NT2/D1 (cell line): ENCODE data around the gene SLC25A33.

Source experiments
- DNase-seq: peaks from one replicate; pipeline ENCODE4 v3.0.0-alpha.2; 2011; ENCODE audit warnings: low read depth, low spot score
- H3K27me3 ChIP-seq: 2 replicates; pipeline ENCODE4 v1.6.0; 2011; ENCODE audit warnings: mild to moderate bottlenecking; ENCODE audit not compliant: insufficient read length, insufficient read depth
- H3K36me3 ChIP-seq: 2 replicates; pipeline ENCODE4 v1.6.1; 2011; ENCODE audit warnings: mild to moderate bottlenecking, low read length, mixed read lengths; ENCODE audit not compliant: insufficient read depth, insufficient read length
- H3K4me1 ChIP-seq: 2 replicates; pipeline ENCODE4 v1.5.1; 2011; ENCODE audit not compliant: insufficient read depth, insufficient read length
- H3K4me3 ChIP-seq: 2 replicates; pipeline ENCODE4 v1.5.1; 2011; ENCODE audit warnings: low read depth; ENCODE audit not compliant: insufficient read length
- H3K9ac ChIP-seq: 2 replicates; pipeline ENCODE4 v1.6.0; 2011; ENCODE audit warnings: low read depth; ENCODE audit not compliant: insufficient read length
- H3K9me3 ChIP-seq: 2 replicates; pipeline ENCODE4 v1.5.1; 2011; ENCODE audit warnings: mild to moderate bottlenecking, low read length; ENCODE audit not compliant: insufficient read depth
- SUZ12 ChIP-seq: IDR thresholded peaks from 2 replicates; pipeline ENCODE4 v1.6.1; 2011; ENCODE audit not compliant: insufficient read length, insufficient read depth; ENCODE audit errors: extremely low read depth
- YY1 ChIP-seq: IDR thresholded peaks from 2 replicates; pipeline ENCODE4 v1.6.1; 2011; ENCODE audit not compliant: insufficient read length, insufficient read depth
- ZNF274 ChIP-seq: IDR thresholded peaks from 2 replicates; pipeline ENCODE4 v1.6.1; 2011; ENCODE audit warnings: mild to moderate bottlenecking, low read depth, low read length

The SLC25A33 gene

DNA sequence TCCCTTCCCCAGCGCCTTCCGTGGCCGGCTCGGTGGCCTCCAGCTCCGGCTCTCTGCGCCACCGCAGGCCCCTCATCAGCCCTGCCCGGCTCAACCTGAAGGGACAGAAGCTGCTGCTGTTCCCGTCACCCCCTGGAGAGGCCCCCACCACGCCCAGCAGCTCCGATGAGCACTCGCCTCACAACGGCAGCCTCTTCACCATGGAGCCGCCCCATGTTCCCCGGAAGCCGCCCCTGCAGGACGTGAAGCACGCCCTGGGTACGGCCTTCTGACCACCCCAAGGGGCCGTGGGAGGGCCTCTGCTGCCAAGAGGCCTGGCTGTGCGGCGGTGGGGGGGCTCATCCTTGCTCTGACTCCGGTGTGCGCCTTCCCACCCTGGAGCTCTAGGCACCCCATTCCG is 71.3 kb downstream of the SLC25A33 start:
- TF ChIP-seq YY1 (no peak), ZNF274 (no peak), SUZ12 (no peak)
- DNase-seq: no peak
- Histone ChIP-seq H3K36me3 (peaks cover 60% of the 10 kb centered on the region), H3K4me3 (no peak overlapping the region), H3K9me3 (no peaks in the 10 kb centered on the region), H3K4me1 (peaks cover 3% of the 10 kb centered on the region), H3K9ac (no peak overlapping the region), H3K27me3 (no peaks in the 10 kb centered on the region)

DNA sequence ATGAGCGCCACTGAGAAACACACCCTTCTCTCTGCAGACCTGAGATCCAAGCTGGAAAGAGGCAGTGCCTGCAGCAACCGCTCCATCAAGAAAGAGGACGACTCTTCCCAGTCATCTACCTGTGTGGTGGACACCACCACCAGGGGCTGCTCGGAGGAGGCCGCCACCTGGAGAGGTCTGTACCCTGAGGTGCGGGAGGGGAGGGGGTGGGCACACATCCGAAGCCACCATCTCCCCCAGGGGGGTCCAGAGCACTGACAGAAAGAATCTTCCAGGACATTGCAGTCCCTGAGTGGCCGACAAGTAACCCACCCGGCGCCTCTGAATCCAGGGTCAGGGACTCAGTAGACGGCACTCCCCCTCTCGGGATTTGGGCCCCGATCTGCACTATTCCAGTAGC is 72.5 kb downstream of the SLC25A33 start:
- peaks cover 56% of the 10 kb centered on the region for H3K36me3 ChIP-seq
- no peak overlapping the region for H3K9ac ChIP-seq
- H3K9me3 ChIP-seq: no peaks in the 10 kb centered on the region
- DNase-seq: no peak
- TF ChIP-seq SUZ12 (no peak), ZNF274 (no peak), YY1 (no peak)
- no peak overlapping the region for H3K4me3 ChIP-seq
- no peaks in the 10 kb centered on the region for H3K27me3 ChIP-seq
- peaks cover 3% of the 10 kb centered on the region for H3K4me1 ChIP-seq

DNA sequence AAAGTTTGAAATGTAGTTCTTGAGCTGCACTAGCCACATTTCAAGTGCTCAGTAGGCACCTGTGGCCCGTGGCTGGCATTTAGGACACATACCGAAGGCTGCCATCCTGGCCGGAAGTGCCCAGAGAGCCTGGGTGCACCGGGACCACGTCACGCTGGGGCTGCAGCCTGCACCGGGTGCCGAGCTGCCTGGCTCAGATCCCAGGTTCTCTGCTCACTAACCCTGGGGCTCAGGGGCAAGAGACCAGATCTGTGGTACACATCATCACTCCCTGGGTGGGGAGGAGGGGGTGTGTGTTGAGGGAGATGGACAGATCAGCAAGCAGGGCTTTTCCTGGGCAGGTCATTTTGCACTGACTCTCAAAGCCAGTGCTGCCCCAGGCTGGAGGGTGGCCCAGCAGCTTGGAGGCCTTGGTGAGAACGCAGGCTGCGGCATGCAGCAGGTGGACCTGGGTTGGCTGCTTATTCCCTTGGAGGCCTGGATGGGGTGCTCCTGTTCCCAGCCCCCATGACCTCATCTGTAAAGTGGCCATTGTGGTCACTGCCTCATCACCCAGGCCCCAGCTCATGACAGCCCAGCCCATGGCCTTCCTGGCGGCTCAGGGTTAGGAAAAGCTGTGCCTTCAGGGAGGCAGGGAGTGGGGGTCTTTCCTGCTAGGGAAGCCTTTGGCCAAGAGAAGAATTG is 73.0 kb downstream of the SLC25A33 start:
- Histone ChIP-seq H3K27me3 (no peaks in the 10 kb centered on the region), H3K4me3 (no peak overlapping the region), H3K4me1 (peaks cover 3% of the 10 kb centered on the region), H3K9me3 (no peaks in the 10 kb centered on the region), H3K9ac (no peak overlapping the region), H3K36me3 (peaks cover 54% of the 10 kb centered on the region)
- no peak for DNase-seq
- TF ChIP-seq SUZ12: no peak
- no peak for TF ChIP-seq ZNF274
- no peak for TF ChIP-seq YY1

- Histone ChIP-seq H3K9me3 (no peaks in the 10 kb centered on the region), H3K4me1 (peaks cover 3% of the 10 kb centered on the region), H3K4me3 (no peak overlapping the region), H3K27me3 (no peaks in the 10 kb centered on the region), H3K36me3 (peaks cover 49% of the 10 kb centered on the region), H3K9ac (no peak overlapping the region)
- no peak for TF ChIP-seq SUZ12
- TF ChIP-seq YY1: no peak
- TF ChIP-seq ZNF274: no peak
- DNase-seq: no peak
Measured at GRCh38 chr1:9612871-9613624, 73.8 kb downstream of the SLC25A33 start.

GRCh38 chr1:9613625-9614299 is 74.5 kb downstream of the SLC25A33 start:
- TF ChIP-seq YY1 (no peak), ZNF274 (no peak), SUZ12 (no peak)
- DNase-seq: no peak
- Histone ChIP-seq H3K36me3 (peaks cover 43% of the 10 kb centered on the region), H3K4me3 (no peak overlapping the region), H3K9ac (no peak overlapping the region), H3K9me3 (no peaks in the 10 kb centered on the region), H3K4me1 (peaks cover 3% of the 10 kb centered on the region), H3K27me3 (no peaks in the 10 kb centered on the region)

DNA sequence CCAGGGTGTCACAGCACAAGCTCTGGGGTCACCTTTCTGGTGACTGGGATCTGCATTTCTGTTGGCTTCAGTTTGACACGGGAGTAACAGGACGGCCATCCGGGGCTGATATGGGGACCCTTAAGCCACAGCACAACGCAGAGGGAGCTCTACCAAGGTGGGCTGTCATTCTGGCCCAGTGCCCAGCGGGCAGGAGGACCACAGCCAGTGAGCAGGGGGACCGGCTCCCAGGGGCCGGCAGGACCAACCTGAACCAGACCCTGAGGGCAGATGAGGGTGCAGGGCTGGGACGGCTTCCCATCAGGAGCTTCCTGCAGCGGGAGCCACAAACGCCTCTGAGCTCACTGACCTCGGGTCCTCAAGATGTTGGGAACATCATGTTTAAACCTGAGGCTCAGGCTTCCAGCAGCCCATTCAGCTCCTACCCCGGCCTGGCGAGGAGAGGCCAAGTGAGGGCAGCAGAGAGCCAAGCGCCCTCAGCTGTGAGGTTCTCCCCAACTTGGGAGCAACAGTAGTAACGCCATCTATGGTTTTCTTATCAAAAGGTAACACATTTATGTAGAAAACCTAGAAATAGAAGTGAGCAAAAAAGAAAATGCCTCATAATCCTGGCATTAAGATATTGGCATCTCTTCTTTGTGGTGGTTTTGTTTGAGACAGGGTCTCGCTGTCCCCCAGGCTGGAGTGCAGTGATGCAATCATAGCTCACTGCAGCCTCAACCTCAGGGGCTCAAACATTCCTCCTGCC is 76.2 kb downstream of the SLC25A33 start:
- peaks cover 3% of the 10 kb centered on the region for H3K4me1 ChIP-seq
- H3K4me3 ChIP-seq: no peak overlapping the region
- no peaks in the 10 kb centered on the region for H3K9me3 ChIP-seq
- H3K36me3 ChIP-seq: peaks cover 27% of the 10 kb centered on the region
- peak; percentile 18 for DNase-seq
- H3K27me3 ChIP-seq: no peaks in the 10 kb centered on the region
- no peak for TF ChIP-seq ZNF274
- TF ChIP-seq SUZ12: no peak
- TF ChIP-seq YY1: no peak
- H3K9ac ChIP-seq: peak overlapping the region; percentile 10
